HG03196 (cell line): ENCODE data around the gene MPPED2.

Experiments
- ATAC-seq: cut with Tn5 transposase; IDR thresholded peaks from one replicate; pipeline ENCODE4 v1.9.1; 2021; ENCODE audit not compliant: unreplicated experiment

Gene MPPED2

GRCh38 chr11:30423886-30424285 is 162.3 kb downstream of the MPPED2 start:
- no peak for ATAC-seq

- ATAC-seq, result no peak
These were observed 162.9 kb downstream of the MPPED2 start for GRCh38 chr11:30423279-30423648.

GRCh38 chr11:30422447-30423278 is 163.5 kb downstream of the MPPED2 start:
- no peak for ATAC-seq

- ATAC-seq, result no peak
These were observed 165.8 kb downstream of the MPPED2 start for GRCh38 chr11:30420233-30420787.

- ATAC-seq, result no peak
These were observed 171.3 kb downstream of the MPPED2 start for GRCh38 chr11:30414806-30415205.

- ATAC-seq, result no peak
These were observed 171.9 kb downstream of the MPPED2 start for GRCh38 chr11:30414244-30414643.

- ATAC-seq, result no peak
These were observed 173.6 kb downstream of the MPPED2 start for GRCh38 chr11:30412509-30412908.

- no peak for ATAC-seq
These were observed 174.8 kb downstream of the MPPED2 start for GRCh38 chr11:30411383-30411782.

- ATAC-seq, result no peak
These were observed 179.0 kb downstream of the MPPED2 start for GRCh38 chr11:30406978-30407762.

GRCh38 chr11:30405385-30405784 is 180.8 kb downstream of the MPPED2 start:
- no peak for ATAC-seq

GRCh38 chr11:30404136-30404535 is 182.0 kb downstream of the MPPED2 start:
- ATAC-seq, result no peak

GRCh38 chr11:30395751-30396150 is 190.4 kb downstream of the MPPED2 start:
- ATAC-seq, result no peak

- no peak for ATAC-seq
These were observed 193.1 kb downstream of the MPPED2 start for GRCh38 chr11:30393012-30393411.

GRCh38 chr11:30392221-30392784 is 193.8 kb downstream of the MPPED2 start:
- no peak for ATAC-seq

GRCh38 chr11:30388957-30389356 is 197.2 kb downstream of the MPPED2 start:
- ATAC-seq, result no peak

- ATAC-seq, result no peak
These were observed 198.0 kb downstream of the MPPED2 start for GRCh38 chr11:30387891-30388861.

- ATAC-seq, result no peak
These were observed 204.3 kb downstream of the MPPED2 start for GRCh38 chr11:30381879-30382278.

- ATAC-seq, result no peak
These were observed 205.3 kb downstream of the MPPED2 start for GRCh38 chr11:30380846-30381245.

- no peak for ATAC-seq
These were observed 208.8 kb downstream of the MPPED2 start for GRCh38 chr11:30377347-30377746.

GRCh38 chr11:30370164-30370563 is 216.0 kb downstream of the MPPED2 start:
- no peak for ATAC-seq
